Ascending aorta (tissue), 2 donors: Measurements from ENCODE around the gene SOX5. TPM values are rescaled to one million over a fixed set of nuclear protein-coding genes. Genes with fewer than 3 reads are reported as not detected.
"Not testable (repeated sequence)": the region's sequence is repeated elsewhere in the genome, so short reads cannot be mapped to it uniquely, and the experiment has no call there.

Experiments
- DNase-seq, 2 donors: peaks; one replicate each; pipeline ENCODE4 v3.0.0-alpha.2; 2019; ENCODE audit warnings: low spot score in 2 of 2
- H3K27ac ChIP-seq, 2 donors: fragments of 200-600 bp; sonication (generic); one replicate each; pipeline ENCODE4 v1.5.1; 2016 to 2017; ENCODE audit warnings: mild to moderate bottlenecking in 1 of 2
- H3K27me3 ChIP-seq: fragments of 200-600 bp; sonication (generic); one replicate; pipeline ENCODE4 v1.5.1; 2017
- H3K36me3 ChIP-seq, 2 donors: fragments of 200-600 bp; sonication (generic); one replicate each; pipeline ENCODE4 v1.5.1; 2016
- H3K4me1 ChIP-seq, 2 donors: fragments of 200-600 bp; sonication (generic); one replicate each; pipeline ENCODE4 v1.5.1; 2016 to 2017; ENCODE audit warnings: mild to moderate bottlenecking in 1 of 2
- H3K4me3 ChIP-seq, 2 donors: fragments of 200-600 bp; sonication (generic); one replicate each; pipeline ENCODE4 v1.5.1; 2016 to 2017; ENCODE audit warnings: mild to moderate bottlenecking in 1 of 2
- H3K9me3 ChIP-seq, 2 donors: fragments of 200-600 bp; sonication (generic); one replicate each; pipeline ENCODE4 v1.5.1; 2016
- CTCF ChIP-seq, 3 experiments: fragments of 200-600 bp in 2 of 3; fragments of 450-650 bp in 1 of 3; sonication (generic) in 2 of 3; IDR thresholded peaks; one replicate each; pipeline ENCODE4 v1.5.1; 2016 to 2019; ENCODE audit warnings: antibody characterized with exemption in 3 of 3, mild to moderate bottlenecking in 1 of 3, moderate library complexity in 1 of 3
- intact Hi-C: fragments of 100-400 bp; cut with DNase I; formaldehyde crosslinking; loops from one replicate; pipeline ENCODE4 v1.15.1; 2023
- total RNA-seq: library from RNA; depleted of rRNA; stranded (reverse); fragments of >200 nt; gene quantifications from one replicate; pipeline ENCODE4 v1.1.0, GENCODE V29; 2016

The SOX5 gene
- total RNA-seq, 1 donor from 2014 or later = 18.2 TPM

GRCh38 chr12:23493672-23494071 lies 455.8 kb downstream of the SOX5 start:
- no peak for TF ChIP-seq CTCF (IDR thresholded peaks at IDR 0.05)
- no peak for DNase-seq
- Histone ChIP-seq H3K9me3 (peaks cover 0 to 4% of the 10 kb centered on the region in 2 donors), H3K4me3 (no peak overlapping the region), H3K27ac (no peak overlapping the region), H3K27me3 (no peaks in the 10 kb centered on the region), H3K36me3 (no peaks in the 10 kb centered on the region), H3K4me1 (no peaks in the 10 kb centered on the region)
- intact Hi-C loops = no loop called here

- H3K4me1 ChIP-seq, H3K4me3 ChIP-seq, H3K27me3 ChIP-seq, H3K36me3 ChIP-seq, intact Hi-C loops, H3K9me3 ChIP-seq, DNase-seq, H3K27ac ChIP-seq: not testable (repeated sequence)
Observed at GRCh38 chr12:23491029-23491428, 458.4 kb downstream of the SOX5 start.

GRCh38 chr12:23488130-23488529 lies 461.3 kb downstream of the SOX5 start:
- TF ChIP-seq CTCF (IDR thresholded peaks at IDR 0.05) = no peak
- no peak for DNase-seq

GRCh38 chr12:23484238-23484637 lies 465.2 kb downstream of the SOX5 start:
- no peak overlapping the region for H3K27ac ChIP-seq
- H3K4me3 ChIP-seq = no peak overlapping the region
- no peaks in the 10 kb centered on the region for H3K9me3 ChIP-seq
- intact Hi-C loops = no loop called here
- H3K27me3 ChIP-seq = no peaks in the 10 kb centered on the region
- no peak for DNase-seq
- H3K4me1 ChIP-seq = no peaks in the 10 kb centered on the region
- H3K36me3 ChIP-seq = no peaks in the 10 kb centered on the region
- no peak for TF ChIP-seq CTCF (IDR thresholded peaks at IDR 0.05)

More at GRCh38 chr12:23488130-23488529, 461.3 kb downstream of the SOX5 start:
- Histone ChIP-seq H3K4me1 (no peaks in the 10 kb centered on the region), H3K27ac (no peak overlapping the region), H3K9me3 (no peaks in the 10 kb centered on the region), H3K36me3 (no peaks in the 10 kb centered on the region), H3K4me3 (no peak overlapping the region), H3K27me3 (no peaks in the 10 kb centered on the region)
- intact Hi-C loops = no loop called here

- no peak for TF ChIP-seq CTCF (IDR thresholded peaks at IDR 0.05)
- Histone ChIP-seq H3K9me3 (no peaks in the 10 kb centered on the region), H3K36me3 (no peaks in the 10 kb centered on the region), H3K4me3 (no peak overlapping the region), H3K27ac (no peak overlapping the region), H3K27me3 (no peaks in the 10 kb centered on the region), H3K4me1 (no peaks in the 10 kb centered on the region)
- intact Hi-C loops = no loop called here
- no peak for DNase-seq
Observed at GRCh38 chr12:23482571-23482970, 466.9 kb downstream of the SOX5 start.
